Neural cell (in vitro differentiated cells): ENCODE measurements around the gene TMEM207. TPM values are rescaled to one million over a fixed set of nuclear protein-coding genes. Genes with fewer than 3 reads are reported as not detected.

Experiments used
- H2AFZ ChIP-seq: fragments of 200-600, 300-800 bp; sonication (generic), shearing (Covaris generic); 2 replicates; pipeline ENCODE4 v1.6.0; 2014; ENCODE audit warnings: low read depth, mild to moderate bottlenecking, antibody characterized with exemption, low read length, moderate library complexity
- H3F3A ChIP-seq: fragments of 200-600 bp; shearing (Covaris generic); 2 replicates; pipeline ENCODE4 v1.6.1; 2016; ENCODE audit warnings: mild to moderate bottlenecking, moderate library complexity, mixed read lengths, antibody characterized with exemption, low read length; ENCODE audit not compliant: insufficient read depth, poor library complexity, severe bottlenecking
- H3K27ac ChIP-seq: fragments of 200-600, 300-800 bp; sonication (generic), shearing (Covaris generic); 2 replicates; pipeline ENCODE4 v1.5.1; 2014; ENCODE audit warnings: mild to moderate bottlenecking, low read length, moderate library complexity
- H3K27me3 ChIP-seq: fragments of 300-800, 200-600 bp; sonication (generic), shearing (Covaris generic); 2 replicates; pipeline ENCODE4 v1.6.0; 2014; ENCODE audit warnings: mild to moderate bottlenecking, low read depth, low read length, moderate library complexity; ENCODE audit not compliant: insufficient read depth
- H3K36me3 ChIP-seq: fragments of 300-800, 200-600 bp; sonication (generic), shearing (Covaris generic); 2 replicates; pipeline ENCODE4 v1.5.1; 2014; ENCODE audit warnings: mild to moderate bottlenecking, antibody characterized with exemption, low read length, moderate library complexity; ENCODE audit not compliant: insufficient read depth
- H3K4me2 ChIP-seq: fragments of 300-800, 200-600 bp; sonication (generic), shearing (Covaris generic); 2 replicates; pipeline ENCODE4 v1.6.0; 2014; ENCODE audit warnings: mild to moderate bottlenecking, low read length
- H3K4me3 ChIP-seq: fragments of 300-800, 200-600 bp; sonication (generic), shearing (Covaris generic); 2 replicates; pipeline ENCODE4 v1.5.1; 2014; ENCODE audit warnings: mild to moderate bottlenecking, low read length, moderate library complexity
- H3K79me2 ChIP-seq: fragments of 200-600 bp; shearing (Covaris generic); replicated peaks from 2 replicates; pipeline ENCODE4 v1.6.0; 2014; ENCODE audit warnings: mild to moderate bottlenecking, low read length, moderate library complexity; ENCODE audit not compliant: insufficient read depth
- H3K9ac ChIP-seq: fragments of 300-800, 200-600 bp; sonication (generic), shearing (Covaris generic); 2 replicates; pipeline ENCODE4 v1.6.1; 2016; ENCODE audit warnings: mild to moderate bottlenecking, low read length, mixed read lengths
- H3K9me2 ChIP-seq: fragments of 200-600 bp; shearing (Covaris generic); 2 replicates; pipeline ENCODE4 v1.6.1; 2016; ENCODE audit warnings: mild to moderate bottlenecking, low read length, mixed read lengths; ENCODE audit not compliant: insufficient read depth
- H3K9me3 ChIP-seq: fragments of 200-600, 300-800 bp; sonication (generic), shearing (Covaris generic); 2 replicates; pipeline ENCODE4 v1.6.1; 2016; ENCODE audit warnings: mild to moderate bottlenecking, mixed run types, low read length, moderate library complexity, mixed read lengths
- H4K20me1 ChIP-seq: fragments of 200-600 bp; shearing (Covaris generic); 2 replicates; pipeline ENCODE4 v1.6.1; 2016; ENCODE audit warnings: mild to moderate bottlenecking, mixed run types; ENCODE audit not compliant: insufficient read depth
- EP300 ChIP-seq: fragments of 450-650 bp; conservative IDR thresholded peaks from 2 replicates; pipeline ENCODE4 v1.6.1; 2014; ENCODE audit warnings: antibody characterized with exemption, mild to moderate bottlenecking, moderate library complexity; ENCODE audit not compliant: poor library complexity, severe bottlenecking
- EZH2 ChIP-seq: fragments of 200-600, 300-800 bp; shearing (Covaris generic), sonication (generic); IDR thresholded peaks from 2 replicates; pipeline ENCODE4 v1.6.1; 2014; ENCODE audit warnings: antibody characterized with exemption, low read length, borderline replicate concordance, mild to moderate bottlenecking; ENCODE audit not compliant: insufficient read depth, poor library complexity, severe bottlenecking
- MXI1 ChIP-seq: fragments of 450-650 bp; conservative IDR thresholded peaks from 2 replicates; pipeline ENCODE4 v1.6.1; 2014; ENCODE audit warnings: antibody characterized with exemption, mild to moderate bottlenecking; ENCODE audit not compliant: poor library complexity, severe bottlenecking
- POLR2AphosphoS5 ChIP-seq: IDR thresholded peaks from 2 replicates; pipeline ENCODE4 v1.6.1; 2012
- RAD21 ChIP-seq: fragments of 450-650 bp; conservative IDR thresholded peaks from 2 replicates; pipeline ENCODE4 v1.6.1; 2014; ENCODE audit warnings: antibody characterized with exemption, mild to moderate bottlenecking, moderate library complexity
- SMC3 ChIP-seq: fragments of 450-650 bp; conservative IDR thresholded peaks from 2 replicates; pipeline ENCODE4 v1.6.1; 2014; ENCODE audit warnings: antibody characterized with exemption, mild to moderate bottlenecking, moderate library complexity; ENCODE audit not compliant: poor library complexity
- TAF1 ChIP-seq: IDR thresholded peaks from 2 replicates; pipeline ENCODE4 v1.6.1; 2012; ENCODE audit warnings: low read depth
- polyA plus RNA-seq: library from polyadenylated mRNA; depleted of rRNA; stranded (reverse); fragments of >200 nt; gene quantifications from 2 replicates; pipeline ENCODE4 v1.2.3, GENCODE V29; 2014
- TF ChIP-seq, protein P1 (sequence below): fragments of 450-650 bp; IDR thresholded peaks from 2 replicates; pipeline ENCODE4 v1.5.1; 2014; ENCODE audit warnings: antibody characterized with exemption, mild to moderate bottlenecking, moderate library complexity; ENCODE audit not compliant: poor library complexity, severe bottlenecking
- TF ChIP-seq, protein P2 (sequence below): IDR thresholded peaks from 2 replicates; pipeline ENCODE4 v1.6.1; 2012; ENCODE audit warnings: borderline replicate concordance

Gene TMEM207
- polyA plus RNA-seq, 1 donor from 2014 or later: 0.27 TPM

DNA sequence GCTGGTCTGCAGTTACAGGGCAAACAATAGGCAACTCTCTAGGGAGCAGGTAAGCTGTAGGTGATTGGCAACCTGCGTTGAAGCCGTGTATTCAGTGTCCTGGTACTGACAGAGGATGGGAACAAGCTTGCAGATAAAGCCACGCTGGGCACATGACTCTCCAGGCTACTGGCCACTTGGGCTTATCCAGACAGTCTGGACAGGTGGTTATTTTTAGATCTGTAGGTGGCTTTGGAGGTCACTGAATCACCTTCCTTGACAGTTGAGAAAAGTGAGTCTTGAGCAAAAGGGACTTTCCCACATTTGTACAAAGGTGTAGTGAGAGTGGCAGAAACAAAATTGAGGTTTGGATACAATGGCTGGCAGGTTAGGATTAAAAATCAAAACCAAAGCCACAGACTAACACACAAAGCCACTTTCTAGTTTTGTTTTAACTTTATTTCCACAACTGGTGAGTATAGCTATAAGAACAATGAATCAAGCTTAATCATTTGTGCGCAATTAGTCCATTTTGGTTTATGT, 41.9 kb upstream of the TMEM207 start:
- H3K27me3 ChIP-seq: no peaks in the 10 kb centered on the region
- H3K4me3 ChIP-seq: no peak overlapping the region
- H3K27ac ChIP-seq: no peak overlapping the region
- no peak overlapping the region for H2AFZ ChIP-seq
- H3K36me3 ChIP-seq: no peaks in the 10 kb centered on the region
- peaks cover 4% of the 10 kb centered on the region for H3K9me2 ChIP-seq
- H3F3A ChIP-seq: no peaks in the 10 kb centered on the region
- no peaks in the 10 kb centered on the region for H3K79me2 ChIP-seq
- no peak overlapping the region for H3K4me2 ChIP-seq
- H3K9ac ChIP-seq: no peak overlapping the region
- TF ChIP-seq SMC3 (no peak), EP300 (no peak), TAF1 (no peak), POLR2AphosphoS5 (no peak), RAD21 (no peak), EZH2 (no peak), MXI1 (no peak)
- TF ChIP-seq, protein P1, sequence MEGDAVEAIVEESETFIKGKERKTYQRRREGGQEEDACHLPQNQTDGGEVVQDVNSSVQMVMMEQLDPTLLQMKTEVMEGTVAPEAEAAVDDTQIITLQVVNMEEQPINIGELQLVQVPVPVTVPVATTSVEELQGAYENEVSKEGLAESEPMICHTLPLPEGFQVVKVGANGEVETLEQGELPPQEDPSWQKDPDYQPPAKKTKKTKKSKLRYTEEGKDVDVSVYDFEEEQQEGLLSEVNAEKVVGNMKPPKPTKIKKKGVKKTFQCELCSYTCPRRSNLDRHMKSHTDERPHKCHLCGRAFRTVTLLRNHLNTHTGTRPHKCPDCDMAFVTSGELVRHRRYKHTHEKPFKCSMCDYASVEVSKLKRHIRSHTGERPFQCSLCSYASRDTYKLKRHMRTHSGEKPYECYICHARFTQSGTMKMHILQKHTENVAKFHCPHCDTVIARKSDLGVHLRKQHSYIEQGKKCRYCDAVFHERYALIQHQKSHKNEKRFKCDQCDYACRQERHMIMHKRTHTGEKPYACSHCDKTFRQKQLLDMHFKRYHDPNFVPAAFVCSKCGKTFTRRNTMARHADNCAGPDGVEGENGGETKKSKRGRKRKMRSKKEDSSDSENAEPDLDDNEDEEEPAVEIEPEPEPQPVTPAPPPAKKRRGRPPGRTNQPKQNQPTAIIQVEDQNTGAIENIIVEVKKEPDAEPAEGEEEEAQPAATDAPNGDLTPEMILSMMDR: no peak
- TF ChIP-seq, protein P2, sequence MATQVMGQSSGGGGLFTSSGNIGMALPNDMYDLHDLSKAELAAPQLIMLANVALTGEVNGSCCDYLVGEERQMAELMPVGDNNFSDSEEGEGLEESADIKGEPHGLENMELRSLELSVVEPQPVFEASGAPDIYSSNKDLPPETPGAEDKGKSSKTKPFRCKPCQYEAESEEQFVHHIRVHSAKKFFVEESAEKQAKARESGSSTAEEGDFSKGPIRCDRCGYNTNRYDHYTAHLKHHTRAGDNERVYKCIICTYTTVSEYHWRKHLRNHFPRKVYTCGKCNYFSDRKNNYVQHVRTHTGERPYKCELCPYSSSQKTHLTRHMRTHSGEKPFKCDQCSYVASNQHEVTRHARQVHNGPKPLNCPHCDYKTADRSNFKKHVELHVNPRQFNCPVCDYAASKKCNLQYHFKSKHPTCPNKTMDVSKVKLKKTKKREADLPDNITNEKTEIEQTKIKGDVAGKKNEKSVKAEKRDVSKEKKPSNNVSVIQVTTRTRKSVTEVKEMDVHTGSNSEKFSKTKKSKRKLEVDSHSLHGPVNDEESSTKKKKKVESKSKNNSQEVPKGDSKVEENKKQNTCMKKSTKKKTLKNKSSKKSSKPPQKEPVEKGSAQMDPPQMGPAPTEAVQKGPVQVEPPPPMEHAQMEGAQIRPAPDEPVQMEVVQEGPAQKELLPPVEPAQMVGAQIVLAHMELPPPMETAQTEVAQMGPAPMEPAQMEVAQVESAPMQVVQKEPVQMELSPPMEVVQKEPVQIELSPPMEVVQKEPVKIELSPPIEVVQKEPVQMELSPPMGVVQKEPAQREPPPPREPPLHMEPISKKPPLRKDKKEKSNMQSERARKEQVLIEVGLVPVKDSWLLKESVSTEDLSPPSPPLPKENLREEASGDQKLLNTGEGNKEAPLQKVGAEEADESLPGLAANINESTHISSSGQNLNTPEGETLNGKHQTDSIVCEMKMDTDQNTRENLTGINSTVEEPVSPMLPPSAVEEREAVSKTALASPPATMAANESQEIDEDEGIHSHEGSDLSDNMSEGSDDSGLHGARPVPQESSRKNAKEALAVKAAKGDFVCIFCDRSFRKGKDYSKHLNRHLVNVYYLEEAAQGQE: no peak
- no peaks in the 10 kb centered on the region for H3K9me3 ChIP-seq
- no peaks in the 10 kb centered on the region for H4K20me1 ChIP-seq

DNA sequence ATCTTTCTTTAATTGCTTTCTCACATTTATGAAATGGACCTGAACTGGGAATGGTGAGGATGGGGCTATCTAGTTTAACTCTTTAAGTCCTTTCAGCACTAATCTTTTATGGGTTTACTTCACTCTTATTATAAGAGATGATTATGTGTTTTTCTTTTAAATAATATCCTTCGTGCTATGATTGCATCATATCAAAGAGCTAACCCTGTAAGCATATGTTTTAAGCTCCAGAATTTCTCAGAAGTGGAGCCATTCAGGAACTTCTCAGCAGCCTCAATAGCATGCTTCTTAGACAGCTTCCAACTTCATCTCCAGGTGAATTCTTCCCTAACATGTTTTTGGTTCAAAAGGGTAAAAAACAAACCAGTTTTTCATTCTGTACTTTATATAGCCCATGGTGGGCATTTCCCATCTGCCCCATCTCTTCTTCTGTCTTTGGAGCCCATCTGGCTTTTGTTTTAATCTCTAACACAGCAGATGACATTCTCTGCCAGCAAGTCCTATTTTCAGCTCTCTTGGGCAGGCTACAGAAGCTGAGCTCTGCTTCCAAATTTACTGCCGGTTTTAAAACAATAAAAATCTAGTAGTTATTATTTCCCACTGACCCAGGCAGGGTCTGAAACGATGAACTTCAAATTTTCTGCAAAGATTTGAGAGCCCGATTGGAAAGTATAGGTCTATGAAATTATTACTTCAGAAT, 37.4 kb upstream of the TMEM207 start:
- Histone ChIP-seq H3K4me3 (no peak overlapping the region), H3K9ac (no peak overlapping the region), H4K20me1 (no peaks in the 10 kb centered on the region), H3K79me2 (no peaks in the 10 kb centered on the region), H3K4me2 (no peak overlapping the region), H3K36me3 (no peaks in the 10 kb centered on the region), H3K27ac (no peak overlapping the region), H3F3A (no peaks in the 10 kb centered on the region), H2AFZ (no peak overlapping the region), H3K9me3 (no peaks in the 10 kb centered on the region), H3K9me2 (peaks cover 4% of the 10 kb centered on the region), H3K27me3 (no peaks in the 10 kb centered on the region)
- TF ChIP-seq, protein P2: no peak
- no peak for TF ChIP-seq POLR2AphosphoS5
- TF ChIP-seq, protein P1: no peak
- no peak for TF ChIP-seq MXI1
- no peak for TF ChIP-seq EP300
